GM12878 (cell line): ENCODE data around the gene OR2V1. TPM values are rescaled to one million over a fixed set of nuclear protein-coding genes. Genes with fewer than 3 reads are reported as not detected.

Source experiments
- ATAC-seq: fragments of 200-7000 bp; cut with Tn5 transposase; 3 replicates; pipeline ENCODE4 v1.9.1; 2020; ENCODE audit warnings: mild to moderate bottlenecking, moderate library complexity
- BruUV-seq: library from RNA; stranded (reverse); fragments of 400-500 nt; replicated peaks from 2 replicates; lab custom pipeline; 2021; lab: Mats Ljungman, UMichigan
- CTCF ChIA-PET: fragments of 300-600 bp; sonication (Branson Sonifier 250); formaldehyde crosslinking; extraction: SDS; loops from one replicate; lab custom pipeline; 2021; ENCODE audit warnings: inconsistent platforms; lab: Yijun Ruan, JAX
- POLR2A ChIA-PET: fragments of 350-600 bp; formaldehyde crosslinking; extraction: SDS; loops from one replicate; lab custom pipeline; 2021; ENCODE audit warnings: inconsistent platforms; lab: Charles Lee
- RAD21 ChIA-PET: fragments of 300-600 bp; sonication (Branson Sonifier 250); formaldehyde crosslinking; loops from one replicate; lab custom pipeline; 2023; ENCODE audit warnings: antibody characterized with exemption; ENCODE audit not compliant: unreplicated experiment; lab: Charles Lee
- SMC1A ChIA-PET: fragments of 300-600 bp; sonication (Branson Sonifier 250); formaldehyde crosslinking; loops from one replicate; lab custom pipeline; 2023; ENCODE audit not compliant: unreplicated experiment, uncharacterized antibody; lab: Charles Lee
- DNase-seq: peaks from one replicate; pipeline ENCODE4 v3.0.0-alpha.2; 2011; ENCODE audit warnings: low read depth, low spot score
- FAIRE-seq: peaks from 3 replicates; lab custom pipeline; 2011; peaks lifted over from hg19 to GRCh38; lab: Jason Lieb, UNC
- H2AFZ ChIP-seq: 2 replicates; pipeline ENCODE4 v1.6.0; 2011; ENCODE audit warnings: low read depth, low read length, control low read depth; ENCODE audit not compliant: control insufficient read depth
- H3K27ac ChIP-seq: 2 replicates; pipeline ENCODE4 v1.5.1; 2011; ENCODE audit warnings: control low read depth; ENCODE audit not compliant: control insufficient read depth, insufficient read depth
- H3K27me3 ChIP-seq, 2 experiments: replicated peaks in 1 of 2; 2 replicates each; pipeline versions ENCODE4 v1.6.0 to v1.6.1; 2011; ENCODE audit warnings: low read length in 1 of 2; ENCODE audit not compliant: control insufficient read depth in 2 of 2, insufficient read depth in 2 of 2
- H3K36me3 ChIP-seq, 2 experiments: 2 replicates each; pipeline ENCODE4 v1.5.1; 2011; ENCODE audit warnings: low read length in 1 of 2; ENCODE audit not compliant: control insufficient read depth in 2 of 2, insufficient read depth in 2 of 2
- H3K4me1 ChIP-seq: 2 replicates; pipeline ENCODE4 v1.6.1; 2011; ENCODE audit warnings: mild to moderate bottlenecking, low read length, moderate library complexity, mixed read lengths; ENCODE audit not compliant: control insufficient read depth, insufficient read depth
- H3K4me2 ChIP-seq: 2 replicates; pipeline ENCODE4 v1.6.0; 2011; ENCODE audit warnings: control low read depth; ENCODE audit not compliant: control insufficient read depth, insufficient read depth
- H3K4me3 ChIP-seq: fragments of 200-600 bp; sonication (generic); 2 replicates; pipeline ENCODE4 v1.5.1; 2016
- H3K79me2 ChIP-seq: 2 replicates; pipeline ENCODE4 v1.6.0; 2011; ENCODE audit warnings: low read length; ENCODE audit not compliant: control insufficient read depth, insufficient read depth
- H3K9ac ChIP-seq: 2 replicates; pipeline ENCODE4 v1.8.0; 2011; ENCODE audit warnings: low read length, control low read depth, mixed read lengths; ENCODE audit not compliant: control insufficient read depth, insufficient read depth
- H3K9me3 ChIP-seq: replicated peaks from 3 replicates; pipeline ENCODE4 v1.5.1; 2011; ENCODE audit warnings: mild to moderate bottlenecking, low read length; ENCODE audit not compliant: control insufficient read depth, insufficient read depth
- H4K20me1 ChIP-seq: 2 replicates; pipeline ENCODE4 v1.6.0; 2011; ENCODE audit not compliant: control insufficient read depth, insufficient read depth
- ATF2 ChIP-seq: IDR thresholded peaks from 2 replicates; pipeline ENCODE4 v1.6.1; 2012; ENCODE audit warnings: low read length, inconsistent platforms
- CEBPZ ChIP-seq: fragments of 150-350 bp; IDR thresholded peaks from 2 replicates; pipeline ENCODE4 v1.6.1; 2016; ENCODE audit warnings: low read depth, low read length
- E2F4 ChIP-seq: IDR thresholded peaks from 2 replicates; pipeline ENCODE4 v1.6.1; 2012; ENCODE audit warnings: low read depth, low read length, improper control_type of control experiment
- HDAC2 ChIP-seq: fragments of 200-600 bp; sonication (generic); IDR thresholded peaks from 2 replicates; pipeline ENCODE4 v1.6.1; 2017
- IKZF1 ChIP-seq: fragments of 450-650 bp; conservative IDR thresholded peaks from 2 replicates; pipeline ENCODE4 v1.6.1; 2017; ENCODE audit warnings: antibody characterized with exemption, mild to moderate bottlenecking
- IKZF2 ChIP-seq, 2 experiments: fragments of 450-650 bp; IDR thresholded peaks; 2 replicates each; pipeline ENCODE4 v1.6.1; 2017; ENCODE audit warnings: mild to moderate bottlenecking in 2 of 2, moderate library complexity in 2 of 2
- IRF4 ChIP-seq: IDR thresholded peaks from 2 replicates; pipeline ENCODE4 v1.6.1; 2011; ENCODE audit warnings: low read depth, low read length
- MXI1 ChIP-seq: fragments of 150-350 bp; IDR thresholded peaks from 2 replicates; pipeline ENCODE4 v1.6.1; 2011; ENCODE audit warnings: low read depth, mild to moderate bottlenecking, inconsistent platforms, low read length, improper control_type of control experiment
- NFYA ChIP-seq: IDR thresholded peaks from 2 replicates; pipeline ENCODE4 v1.6.1; 2011; ENCODE audit warnings: low read depth, mild to moderate bottlenecking, low read length, improper control_type of control experiment, borderline replicate concordance
- REST ChIP-seq: IDR thresholded peaks from 2 replicates; pipeline ENCODE4 v1.6.1; 2012; ENCODE audit warnings: mild to moderate bottlenecking, low read depth, low read length
- TCF7 ChIP-seq: IDR thresholded peaks from 2 replicates; pipeline ENCODE4 v1.6.1; 2014; ENCODE audit warnings: antibody characterized with exemption, borderline replicate concordance
- ZBTB33 ChIP-seq: fragments of 450-650 bp; IDR thresholded peaks from 2 replicates; pipeline ENCODE4 v1.6.1; 2017; ENCODE audit warnings: mild to moderate bottlenecking
- ZNF622 ChIP-seq: fragments of 450-650 bp; IDR thresholded peaks from 2 replicates; pipeline ENCODE4 v1.6.1; 2017; ENCODE audit warnings: mild to moderate bottlenecking, inconsistent platforms
- WGBS: methylation state at CpG from one replicate; pipeline ENCODE4 v1.1.6; 2016; ENCODE audit warnings: low lambda C conversion rate; ENCODE audit not compliant: insufficient replicate concordance, insufficient coverage; ENCODE audit errors: missing lambda C conversion rate; 5-methylcytosine and 5-hydroxymethylcytosine counted together
- in situ Hi-C: fragments of 300-500 bp; cut with MboI; formaldehyde crosslinking; loops from 9 replicates; pipeline ENCODE4 v1.14.3; 2018; ENCODE audit warnings: mixed read lengths
- intact Hi-C: fragments of 100-400 bp; cut with micrococcal nuclease; formaldehyde crosslinking; loops from one replicate; pipeline ENCODE4 v1.14.2; 2022; ENCODE audit not compliant: unreplicated experiment
- polyA plus RNA-seq, 11 experiments: library from polyadenylated mRNA; depleted of rRNA in 4 of 11; unstranded in 6 of 11; stranded (reverse) in 5 of 11; fragments of >200 nt; fragmentation: Nextera tagmentation in 4 of 11; fragmentation: Illumina TruSeq in 1 of 11; extraction: Ambion mirVana in 4 of 11; extraction: Trizol in 1 of 11; gene quantifications; 1 replicate in 1 of 11; 2 replicates in 10 of 11; pipeline versions ENCODE4 v1.2.1 to v1.2.3, GENCODE V29; 2011 to 2016; ENCODE audit warnings: inconsistent platforms in 2 of 11, missing spikeins in 2 of 11, low read depth in 1 of 11
- total RNA-seq, 4 experiments: library from RNA; depleted of rRNA in 3 of 4; stranded (reverse); fragments of >200 nt in 3 of 4; fragmentation: Illumina TruSeq in 1 of 4; extraction: Trizol in 1 of 4; gene quantifications; 2 replicates each; pipeline versions ENCODE4 v1.2.1 to v1.2.3, GENCODE V29; 2013 to 2021

OR2V1 gene
- total and polyA plus RNA-seq, 10 of the 15 experiments (the other 5 are each of a cell fraction or from before 2014, with no cell fraction given) = 0.20 to 4.4 TPM; not detected in 8

- CTCF ChIA-PET = interaction anchor here (0.6 to 0.7 kb wide), 2 partner anchors 105 to 243 kb away, joined by 3 read pairs; no protein-coding TSS in a partner anchor
- FAIRE-seq (peak; percentile 13), ATAC-seq (peak; percentile 27), DNase-seq (no peak)
- H3K79me2 ChIP-seq = no peaks in the 10 kb centered on the region
- H2AFZ ChIP-seq = 0 out of 2 replicates have a peak overlapping the region, but pooled peaks have one; percentile 34
- H4K20me1 ChIP-seq = no peaks in the 10 kb centered on the region
- no peak overlapping the region for H3K9ac ChIP-seq
- POLR2A ChIA-PET = no interaction called here
- H3K4me1 ChIP-seq = peaks cover 6% of the 10 kb centered on the region
- no TSS peak for BruUV-seq
- no peak overlapping the region for H3K4me3 ChIP-seq
- intact Hi-C loops = loop anchor here (10.0 kb wide), 4 partner anchors 49 to 349 kb away; partner anchors contain the start of gene MGAT1
- H3K36me3 ChIP-seq = no peaks in the 10 kb centered on the region
- no peaks in the 10 kb centered on the region; the same call in 2 of the 3 replicates for H3K9me3 ChIP-seq
- in situ Hi-C loops = no loop called here
- H3K4me2 ChIP-seq = no peak overlapping the region
- H3K27me3 ChIP-seq = no peaks in the 10 kb centered on the region
- H3K27ac ChIP-seq = no peak overlapping the region
- WGBS = 3% methylated on average over 5 of the region's 5 CpGs
- SMC1A ChIA-PET = no interaction called here
- RAD21 ChIA-PET = no interaction called here
- TF ChIP-seq E2F4 = no peak
- no peak for TF ChIP-seq CEBPZ
- no peak for TF ChIP-seq MXI1
- TF ChIP-seq NFYA = no peak
- TF ChIP-seq IKZF1 = no peak
- no peak for TF ChIP-seq ZNF622
- no peak for TF ChIP-seq IKZF2 (IDR thresholded peaks at IDR 0.05)
- 0 out of 2 replicates have a peak, but pooled peaks have one; percentile 10 for TF ChIP-seq ZBTB33
- TF ChIP-seq REST = no peak
- TF ChIP-seq ATF2 = no peak
- TF ChIP-seq TCF7 = no peak
- no peak for TF ChIP-seq HDAC2
- 0 out of 2 replicates have a peak, but pooled peaks have one; percentile 18 for TF ChIP-seq IRF4
These were observed 22.8 kb upstream of the OR2V1 start for GRCh38 chr5:181153814-181154213.
